Fibroblast of lung (primary cell): ENCODE measurements around the gene CERS6. TPM values are rescaled to one million over a fixed set of nuclear protein-coding genes. Genes with fewer than 3 reads are reported as not detected.

Experiments used
- DNase-seq, 2 donors: peaks; one replicate each; pipeline versions ENCODE4 v3.0.0 to v3.0.0-alpha.2; 2010; ENCODE audit warnings: low read depth in 2 of 2
- H2AFZ ChIP-seq: 2 replicates; pipeline ENCODE4 v1.5.1; 2012; ENCODE audit warnings: low read length, control low read depth, inconsistent platforms
- H3K27ac ChIP-seq: 2 replicates; pipeline ENCODE4 v1.5.1; 2011; ENCODE audit warnings: low read length, control low read depth; ENCODE audit not compliant: insufficient read depth
- H3K27me3 ChIP-seq: 2 replicates; pipeline ENCODE4 v1.5.1; 2011; ENCODE audit warnings: mild to moderate bottlenecking, low read length; ENCODE audit not compliant: control insufficient read depth, insufficient read depth
- H3K36me3 ChIP-seq: 2 replicates; pipeline ENCODE4 v1.5.1; 2011; ENCODE audit warnings: low read length; ENCODE audit not compliant: control insufficient read depth, insufficient read depth
- H3K4me1 ChIP-seq: 2 replicates; pipeline ENCODE4 v1.5.1; 2011; ENCODE audit warnings: low read length; ENCODE audit not compliant: control insufficient read depth, insufficient read depth; ENCODE audit errors: extremely low read depth
- H3K4me2 ChIP-seq: 2 replicates; pipeline ENCODE4 v1.5.1; 2011; ENCODE audit warnings: low read length, control low read depth; ENCODE audit not compliant: insufficient read depth; ENCODE audit errors: extremely low read depth
- H3K4me3 ChIP-seq, 4 experiments: fragments of 200-600 bp in 1 of 4; sonication (generic) in 1 of 4; replicated peaks in 1 of 4; 2 replicates each; pipeline ENCODE4 v1.5.1; 2011 to 2016; ENCODE audit warnings: low read length in 4 of 4, low read depth in 3 of 4, mild to moderate bottlenecking in 3 of 4, control low read depth in 2 of 4, inconsistent platforms in 1 of 4, mixed read lengths in 1 of 4; ENCODE audit not compliant: insufficient read depth in 1 of 4; ENCODE audit errors: control extremely low read depth in 1 of 4
- H3K79me2 ChIP-seq: 2 replicates; pipeline ENCODE4 v1.5.1; 2012; ENCODE audit warnings: mild to moderate bottlenecking, low read length, inconsistent platforms; ENCODE audit not compliant: control insufficient read depth, insufficient read depth
- H3K9ac ChIP-seq: 2 replicates; pipeline ENCODE4 v1.5.1; 2011; ENCODE audit warnings: mild to moderate bottlenecking, low read length, control low read depth; ENCODE audit not compliant: insufficient read depth
- H3K9me3 ChIP-seq: 2 replicates; pipeline ENCODE4 v1.5.1; 2012; ENCODE audit warnings: low read depth, low read length; ENCODE audit not compliant: control insufficient read depth, insufficient read depth
- H4K20me1 ChIP-seq: 2 replicates; pipeline ENCODE4 v1.5.1; 2011; ENCODE audit warnings: low read length; ENCODE audit not compliant: control insufficient read depth, insufficient read depth; ENCODE audit errors: extremely low read depth
- EZH2 ChIP-seq: IDR thresholded peaks from 2 replicates; pipeline ENCODE4 v1.5.1; 2012; ENCODE audit warnings: low read length, control low read depth, mild to moderate bottlenecking; ENCODE audit errors: missing control alignments
- polyA plus RNA-seq, 2 donors: library from polyadenylated mRNA; depleted of rRNA in 1 of 2; stranded (reverse) in 1 of 2; unstranded in 1 of 2; fragments of >200 nt; gene quantifications; 2 replicates each; pipeline ENCODE4 v1.2.1, GENCODE V29; 2011 to 2012; ENCODE audit warnings: missing spikeins in 1 of 2
- total RNA-seq: library from RNA; depleted of rRNA; stranded (reverse); fragments of >200 nt; gene quantifications from 2 replicates; pipeline ENCODE4 v1.2.1, GENCODE V29; 2014
- TF ChIP-seq, protein P1 (sequence below), 2 donors: IDR thresholded peaks in 1 of 2; conservative IDR thresholded peaks in 1 of 2; 1 replicate in 1 of 2; 2 replicates in 1 of 2; pipeline ENCODE4 v1.5.1; 2011 to 2012; ENCODE audit warnings: low read length in 2 of 2, control low read depth in 1 of 2, inconsistent platforms in 1 of 2, low read depth in 1 of 2, mild to moderate bottlenecking in 1 of 2

Gene CERS6
- total and polyA plus RNA-seq, 2 donors (not counting 1 experiment from before 2014, with no cell fraction given): 7.2 to 16.5 TPM

DNA sequence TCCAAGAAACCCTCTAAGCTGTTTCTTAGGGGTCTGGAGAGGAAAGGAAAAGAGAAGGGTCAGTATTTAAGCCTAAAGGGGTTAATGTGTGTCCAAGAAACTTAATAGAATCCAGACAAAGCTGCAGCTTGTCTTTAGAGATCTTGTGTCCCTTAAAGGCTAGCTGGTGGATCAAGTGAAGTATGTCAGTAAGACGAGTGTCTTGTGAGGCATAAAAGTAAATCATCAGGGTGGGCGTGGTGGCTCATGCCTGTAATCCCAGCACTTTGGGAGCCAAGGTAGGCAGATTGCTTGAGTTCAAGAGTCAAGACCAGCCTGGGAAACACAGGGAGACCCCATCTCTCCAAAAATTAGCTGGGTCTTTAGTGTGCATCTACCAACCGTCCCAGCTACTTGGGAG is 47.8 kb downstream of the CERS6 start:
- no peak for DNase-seq
- Histone ChIP-seq H3K4me3 (no peak overlapping the region), H3K4me2 (no peak overlapping the region), H3K27ac (no peak overlapping the region), H3K36me3 (no peaks in the 10 kb centered on the region), H3K9ac (no peak overlapping the region), H4K20me1 (no peaks in the 10 kb centered on the region), H2AFZ (no peak overlapping the region), H3K27me3 (no peaks in the 10 kb centered on the region), H3K79me2 (no peaks in the 10 kb centered on the region), H3K4me1 (no peaks in the 10 kb centered on the region), H3K9me3 (no peaks in the 10 kb centered on the region)
- no peak for TF ChIP-seq EZH2
- TF ChIP-seq, protein P1, sequence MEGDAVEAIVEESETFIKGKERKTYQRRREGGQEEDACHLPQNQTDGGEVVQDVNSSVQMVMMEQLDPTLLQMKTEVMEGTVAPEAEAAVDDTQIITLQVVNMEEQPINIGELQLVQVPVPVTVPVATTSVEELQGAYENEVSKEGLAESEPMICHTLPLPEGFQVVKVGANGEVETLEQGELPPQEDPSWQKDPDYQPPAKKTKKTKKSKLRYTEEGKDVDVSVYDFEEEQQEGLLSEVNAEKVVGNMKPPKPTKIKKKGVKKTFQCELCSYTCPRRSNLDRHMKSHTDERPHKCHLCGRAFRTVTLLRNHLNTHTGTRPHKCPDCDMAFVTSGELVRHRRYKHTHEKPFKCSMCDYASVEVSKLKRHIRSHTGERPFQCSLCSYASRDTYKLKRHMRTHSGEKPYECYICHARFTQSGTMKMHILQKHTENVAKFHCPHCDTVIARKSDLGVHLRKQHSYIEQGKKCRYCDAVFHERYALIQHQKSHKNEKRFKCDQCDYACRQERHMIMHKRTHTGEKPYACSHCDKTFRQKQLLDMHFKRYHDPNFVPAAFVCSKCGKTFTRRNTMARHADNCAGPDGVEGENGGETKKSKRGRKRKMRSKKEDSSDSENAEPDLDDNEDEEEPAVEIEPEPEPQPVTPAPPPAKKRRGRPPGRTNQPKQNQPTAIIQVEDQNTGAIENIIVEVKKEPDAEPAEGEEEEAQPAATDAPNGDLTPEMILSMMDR (conservative IDR thresholded peaks at IDR 0.05 in 1 of 2, IDR thresholded peaks at IDR 0.05 in 1 of 2; ENCODE audit: low read depth in 1 of 2, low read length in 2 of 2): no peak

- Histone ChIP-seq H3K36me3 (no peaks in the 10 kb centered on the region), H3K4me2 (no peak overlapping the region), H3K27me3 (no peaks in the 10 kb centered on the region), H3K27ac (no peak overlapping the region), H3K79me2 (no peaks in the 10 kb centered on the region), H3K4me3 (no peak overlapping the region), H2AFZ (no peak overlapping the region), H4K20me1 (no peaks in the 10 kb centered on the region), H3K4me1 (no peaks in the 10 kb centered on the region), H3K9me3 (no peaks in the 10 kb centered on the region), H3K9ac (no peak overlapping the region)
- no peak for DNase-seq
- TF ChIP-seq EZH2: no peak
- TF ChIP-seq, protein P1 (conservative IDR thresholded peaks at IDR 0.05 in 1 of 2, IDR thresholded peaks at IDR 0.05 in 1 of 2; ENCODE audit: low read depth in 1 of 2, low read length in 2 of 2): no peak
These were observed 48.3 kb downstream of the CERS6 start for GRCh38 chr2:168504323-168504722.

- TF ChIP-seq, protein P1 (conservative IDR thresholded peaks at IDR 0.05 in 1 of 2, IDR thresholded peaks at IDR 0.05 in 1 of 2; ENCODE audit: low read depth in 1 of 2, low read length in 2 of 2): no peak
- TF ChIP-seq EZH2: no peak
- no peaks in the 10 kb centered on the region for H3K36me3 ChIP-seq
- no peaks in the 10 kb centered on the region for H3K4me1 ChIP-seq
- no peaks in the 10 kb centered on the region for H3K9me3 ChIP-seq
- no peak overlapping the region for H3K4me3 ChIP-seq
- H3K27me3 ChIP-seq: no peaks in the 10 kb centered on the region
- no peaks in the 10 kb centered on the region for H3K79me2 ChIP-seq
- no peaks in the 10 kb centered on the region for H4K20me1 ChIP-seq
- H3K27ac ChIP-seq: no peak overlapping the region
- DNase-seq: no peak
- no peak overlapping the region for H2AFZ ChIP-seq
- no peak overlapping the region for H3K4me2 ChIP-seq
- H3K9ac ChIP-seq: no peak overlapping the region
These were observed 54.2 kb downstream of the CERS6 start for GRCh38 chr2:168510125-168510756.
